Lower lobe of right lung (tissue), 2 donors: Measurements from ENCODE around the gene ZBED2. TPM values are rescaled to one million over a fixed set of nuclear protein-coding genes. Genes with fewer than 3 reads are reported as not detected.

Source experiments
- ATAC-seq, 2 donors: fragments of 200-7000 bp; cut with Tn5 transposase; one replicate each; pipeline ENCODE4 v1.9.1; 2020 to 2022; ENCODE audit warnings: mild to moderate bottlenecking in 2 of 2, moderate library complexity in 2 of 2
- DNase-seq: peaks from one replicate; pipeline ENCODE4 v3.0.0-alpha.2; 2020
- H3K27ac ChIP-seq: fragments of 200-600 bp; one replicate; pipeline ENCODE4 v1.8.0; 2022
- H3K27me3 ChIP-seq: fragments of 200-600 bp; one replicate; pipeline ENCODE4 v1.8.0; 2022; ENCODE audit warnings: low read depth
- H3K36me3 ChIP-seq: fragments of 200-600 bp; one replicate; pipeline ENCODE4 v1.8.0; 2022; ENCODE audit warnings: mild to moderate bottlenecking
- H3K4me1 ChIP-seq: fragments of 200-600 bp; one replicate; pipeline ENCODE4 v1.8.0; 2022
- H3K4me3 ChIP-seq: fragments of 200-600 bp; one replicate; pipeline ENCODE4 v1.8.0; 2022; ENCODE audit warnings: mild to moderate bottlenecking
- H3K9me3 ChIP-seq: fragments of 200-600 bp; one replicate; pipeline ENCODE4 v1.8.0; 2022
- intact Hi-C: fragments of 100-400 bp; cut with DNase I; formaldehyde crosslinking; loops from one replicate; pipeline ENCODE4 v1.11.0; 2022
- total RNA-seq: library from RNA; stranded (reverse); fragmentation: NEBNext Ultra II Directional; extraction: Animal tissue kit (Norgen Biotek cat#: 25700); gene quantifications from one replicate; pipeline ENCODE4 v1.2.1, GENCODE V29; 2021
- TF ChIP-seq, protein P1 (sequence below): fragments of 200-600 bp; IDR thresholded peaks from one replicate; pipeline ENCODE4 v1.8.0; 2022; ENCODE audit warnings: antibody characterized with exemption, mild to moderate bottlenecking
- donor health status: DM: no; HTN: yes; CAD: no; lungs with severe emphysema.

ZBED2 gene
- total RNA-seq, 1 donor from 2014 or later: 8.2 TPM

- TF ChIP-seq, protein P1, sequence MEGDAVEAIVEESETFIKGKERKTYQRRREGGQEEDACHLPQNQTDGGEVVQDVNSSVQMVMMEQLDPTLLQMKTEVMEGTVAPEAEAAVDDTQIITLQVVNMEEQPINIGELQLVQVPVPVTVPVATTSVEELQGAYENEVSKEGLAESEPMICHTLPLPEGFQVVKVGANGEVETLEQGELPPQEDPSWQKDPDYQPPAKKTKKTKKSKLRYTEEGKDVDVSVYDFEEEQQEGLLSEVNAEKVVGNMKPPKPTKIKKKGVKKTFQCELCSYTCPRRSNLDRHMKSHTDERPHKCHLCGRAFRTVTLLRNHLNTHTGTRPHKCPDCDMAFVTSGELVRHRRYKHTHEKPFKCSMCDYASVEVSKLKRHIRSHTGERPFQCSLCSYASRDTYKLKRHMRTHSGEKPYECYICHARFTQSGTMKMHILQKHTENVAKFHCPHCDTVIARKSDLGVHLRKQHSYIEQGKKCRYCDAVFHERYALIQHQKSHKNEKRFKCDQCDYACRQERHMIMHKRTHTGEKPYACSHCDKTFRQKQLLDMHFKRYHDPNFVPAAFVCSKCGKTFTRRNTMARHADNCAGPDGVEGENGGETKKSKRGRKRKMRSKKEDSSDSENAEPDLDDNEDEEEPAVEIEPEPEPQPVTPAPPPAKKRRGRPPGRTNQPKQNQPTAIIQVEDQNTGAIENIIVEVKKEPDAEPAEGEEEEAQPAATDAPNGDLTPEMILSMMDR: no peak
- Histone ChIP-seq H3K27me3 (no peaks in the 10 kb centered on the region), H3K9me3 (no peaks in the 10 kb centered on the region), H3K36me3 (no peaks in the 10 kb centered on the region), H3K4me1 (no peaks in the 10 kb centered on the region), H3K27ac (no peak overlapping the region), H3K4me3 (no peak overlapping the region)
- intact Hi-C loops: no loop called here
- DNase-seq: no peak
- no peak for ATAC-seq
These were observed 3.6 kb downstream of the ZBED2 start for GRCh38 chr3:111591555-111591954.

- TF ChIP-seq, protein P1: no peak
- no peaks in the 10 kb centered on the region for H3K36me3 ChIP-seq
- H3K9me3 ChIP-seq: no peaks in the 10 kb centered on the region
- no peak overlapping the region for H3K4me3 ChIP-seq
- no peaks in the 10 kb centered on the region for H3K27me3 ChIP-seq
- DNase-seq: no peak
- H3K4me1 ChIP-seq: no peaks in the 10 kb centered on the region
- ATAC-seq: peak in 1 of 2 donors; percentile 30
- no peak overlapping the region for H3K27ac ChIP-seq
- intact Hi-C loops: no loop called here
These were observed 5.0 kb downstream of the ZBED2 start for GRCh38 chr3:111590143-111590491.

DNA sequence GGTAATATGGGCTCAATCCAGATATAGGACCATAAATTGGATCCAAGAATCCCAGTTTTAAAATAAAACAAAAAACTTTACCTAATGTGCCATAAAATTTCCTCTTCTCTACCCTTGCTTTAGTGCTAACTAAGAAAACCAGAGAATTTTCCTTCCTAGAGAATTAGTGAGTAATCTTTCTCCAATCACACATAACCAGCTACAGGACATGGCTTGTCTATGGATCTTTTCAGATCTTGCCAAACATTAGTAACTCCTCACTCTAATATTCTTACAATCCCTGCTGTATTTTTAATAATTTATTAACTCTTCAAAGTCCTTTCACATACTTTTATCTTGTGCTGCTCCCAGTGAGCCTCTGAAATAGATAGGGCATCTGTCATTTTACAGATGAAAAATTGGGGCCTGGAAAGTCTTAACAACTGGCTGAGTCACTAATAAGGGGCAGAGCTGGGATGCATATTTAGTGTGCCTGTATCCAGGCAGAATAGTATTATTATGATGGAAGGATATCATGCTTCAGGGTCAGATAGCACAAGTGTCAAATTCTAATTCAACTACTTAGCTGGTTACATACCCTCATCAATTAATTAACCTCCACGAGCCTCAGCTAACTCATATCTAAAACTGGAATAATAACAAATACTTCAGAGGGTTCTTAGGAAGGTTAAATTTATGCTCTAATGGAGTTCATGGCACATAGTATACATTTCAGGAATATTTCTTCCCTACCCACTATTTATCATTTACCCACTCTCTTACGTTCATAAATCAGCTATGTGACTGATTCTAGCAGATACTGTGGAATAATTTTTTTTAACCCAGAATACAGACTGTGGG is 5.6 kb downstream of the ZBED2 start:
- TF ChIP-seq, protein P1: no peak
- H3K36me3 ChIP-seq: no peaks in the 10 kb centered on the region
- ATAC-seq: no peak
- H3K9me3 ChIP-seq: no peaks in the 10 kb centered on the region
- intact Hi-C loops: no loop called here
- H3K4me1 ChIP-seq: no peaks in the 10 kb centered on the region
- no peak for DNase-seq
- H3K4me3 ChIP-seq: no peak overlapping the region
- no peak overlapping the region for H3K27ac ChIP-seq
- H3K27me3 ChIP-seq: no peaks in the 10 kb centered on the region

- H3K4me1 ChIP-seq: no peaks in the 10 kb centered on the region
- no peaks in the 10 kb centered on the region for H3K36me3 ChIP-seq
These were observed 6.6 kb downstream of the ZBED2 start for GRCh38 chr3:111588527-111588926.

DNA sequence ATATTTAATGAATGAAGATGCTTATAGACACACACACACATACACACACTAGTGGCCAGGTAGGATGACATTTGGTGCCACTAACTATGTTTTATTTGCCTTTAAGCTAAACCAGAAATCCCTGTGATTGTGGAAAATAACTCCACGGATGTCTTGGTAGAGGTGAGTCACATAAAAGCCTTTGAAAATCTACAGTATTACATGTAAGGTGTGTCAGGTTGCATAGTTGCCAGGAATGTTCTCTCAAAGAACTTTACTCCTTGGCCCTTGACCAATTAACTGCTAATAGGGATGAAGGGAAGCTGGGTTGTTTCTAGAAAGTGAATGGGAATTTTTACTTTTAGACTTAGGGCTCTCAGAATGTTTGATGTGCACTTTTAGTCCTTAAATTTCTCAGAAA is 9.9 kb downstream of the ZBED2 start:
- H3K4me3 ChIP-seq: no peak overlapping the region
- peak; percentile 82 to 84 for ATAC-seq
- H3K4me1 ChIP-seq: no peaks in the 10 kb centered on the region
- no peaks in the 10 kb centered on the region for H3K27me3 ChIP-seq
- TF ChIP-seq, protein P1: no peak
- H3K9me3 ChIP-seq: no peaks in the 10 kb centered on the region
- intact Hi-C loops: no loop called here
- H3K36me3 ChIP-seq: no peaks in the 10 kb centered on the region
- peak overlapping the region; percentile 48 for H3K27ac ChIP-seq
- DNase-seq: no peak

More at GRCh38 chr3:111588527-111588926, 6.6 kb downstream of the ZBED2 start:
- no peak overlapping the region for H3K4me3 ChIP-seq
- intact Hi-C loops: no loop called here
- no peak for DNase-seq
- H3K27ac ChIP-seq: no peak overlapping the region
- ATAC-seq: no peak
- TF ChIP-seq, protein P1: no peak
- H3K9me3 ChIP-seq: no peaks in the 10 kb centered on the region
- H3K27me3 ChIP-seq: no peaks in the 10 kb centered on the region
